Endothelial cell of umbilical vein (primary cell): Measurements from ENCODE around the gene STAB2. TPM values are rescaled to one million over a fixed set of nuclear protein-coding genes. Genes with fewer than 3 reads are reported as not detected.

ENCODE experiments used
- BruUV-seq: library from RNA; stranded (reverse); fragments of 400-500 nt; replicated peaks from 2 replicates; lab custom pipeline; 2021; lab: Mats Ljungman, UMichigan
- CTCF ChIA-PET: fragments of 300-600, 350-600 bp; sonication (Branson Sonifier 250); formaldehyde crosslinking; loops from one replicate; lab custom pipeline; 2021; ENCODE audit warnings: antibody characterized with exemption, inconsistent platforms; lab: Charles Lee
- POLR2A ChIA-PET: fragments of 300-600, 350-600 bp; sonication (Branson Sonifier 250); formaldehyde crosslinking; loops from one replicate; lab custom pipeline; 2021; ENCODE audit warnings: antibody characterized with exemption, inconsistent platforms; lab: Charles Lee
- DNase-seq: peaks from one replicate; pipeline ENCODE4 v3.0.0-alpha.2; 2011; ENCODE audit warnings: low read depth, low spot score
- FAIRE-seq: peaks from 2 replicates; lab custom pipeline; 2011; peaks lifted over from hg19 to GRCh38; lab: Jason Lieb, UNC
- H2AFZ ChIP-seq: 2 replicates; pipeline ENCODE4 v1.6.0; 2012; ENCODE audit warnings: low read depth, low read length, control low read depth, inconsistent platforms
- H3K27ac ChIP-seq: 2 replicates; pipeline ENCODE4 v1.5.1; 2011; ENCODE audit warnings: low read depth, mild to moderate bottlenecking, control low read depth, low read length, moderate library complexity; ENCODE audit not compliant: insufficient read depth
- H3K27me3 ChIP-seq, 2 experiments: 2 replicates each; pipeline versions ENCODE4 v1.6.0 to v1.6.1; 2011; ENCODE audit warnings: low read length in 2 of 2, mixed read lengths in 1 of 2; ENCODE audit not compliant: control insufficient read depth in 2 of 2, insufficient read depth in 2 of 2
- H3K36me3 ChIP-seq, 2 experiments: 2 replicates in 1 of 2; 3 replicates in 1 of 2; pipeline ENCODE4 v1.5.1; 2011; ENCODE audit warnings: low read length in 2 of 2, mild to moderate bottlenecking in 1 of 2, moderate library complexity in 1 of 2; ENCODE audit not compliant: control insufficient read depth in 2 of 2, insufficient read depth in 2 of 2; ENCODE audit errors: extremely low read depth in 1 of 2
- H3K4me1 ChIP-seq: 3 replicates; pipeline ENCODE4 v1.5.1; 2011; ENCODE audit warnings: mild to moderate bottlenecking, low read length; ENCODE audit not compliant: control insufficient read depth, insufficient read depth; ENCODE audit errors: extremely low read depth
- H3K4me2 ChIP-seq: 2 replicates; pipeline ENCODE4 v1.6.1; 2011; ENCODE audit warnings: low read length, control low read depth, mixed read lengths; ENCODE audit not compliant: insufficient read depth
- H3K4me3 ChIP-seq, 3 experiments: fragments of 200-600 bp in 1 of 3; sonication (generic), shearing (Covaris generic) in 1 of 3; replicated peaks in 1 of 3; 2 replicates each; pipeline ENCODE4 v1.5.1; 2011 to 2016; ENCODE audit warnings: control low read depth in 3 of 3, low read length in 3 of 3, mild to moderate bottlenecking in 2 of 3, inconsistent platforms in 1 of 3, low read depth in 1 of 3, moderate library complexity in 1 of 3; ENCODE audit not compliant: insufficient read depth in 1 of 3
- H3K79me2 ChIP-seq: 2 replicates; pipeline ENCODE4 v1.6.0; 2012; ENCODE audit warnings: low read length, inconsistent platforms; ENCODE audit not compliant: control insufficient read depth, insufficient read depth
- H3K9ac ChIP-seq: replicated peaks from 2 replicates; pipeline ENCODE3; 2011; ENCODE audit warnings: low read length, control low read depth; ENCODE audit not compliant: insufficient read depth; ENCODE audit errors: extremely low read depth
- H3K9me1 ChIP-seq: replicated peaks from 3 replicates; pipeline ENCODE4 v1.6.0; 2011; ENCODE audit warnings: mild to moderate bottlenecking, low read length; ENCODE audit not compliant: control insufficient read depth, insufficient read depth; ENCODE audit errors: extremely low read depth
- H3K9me3 ChIP-seq: replicated peaks from 2 replicates; pipeline ENCODE4 v1.5.1; 2012; ENCODE audit warnings: low read length, inconsistent platforms; ENCODE audit not compliant: control insufficient read depth, insufficient read depth
- H4K20me1 ChIP-seq: replicated peaks from 2 replicates; pipeline ENCODE3; 2011; ENCODE audit warnings: mild to moderate bottlenecking, low read length; ENCODE audit not compliant: control insufficient read depth, insufficient read depth; ENCODE audit errors: extremely low read depth
- EZH2 ChIP-seq: IDR thresholded peaks from 2 replicates; pipeline ENCODE4 v1.6.1; 2012; ENCODE audit warnings: borderline replicate concordance, low read depth, mild to moderate bottlenecking, moderate library complexity, low read length, inconsistent platforms; ENCODE audit not compliant: severe bottlenecking
- FOS ChIP-seq: IDR thresholded peaks from 2 replicates; pipeline ENCODE4 v1.6.1; 2011; ENCODE audit warnings: mild to moderate bottlenecking, low read length, moderate library complexity, borderline replicate concordance; ENCODE audit not compliant: insufficient read depth
- GATA2 ChIP-seq: IDR thresholded peaks from 2 replicates; pipeline ENCODE4 v1.7.0; 2011; ENCODE audit warnings: low read depth, mild to moderate bottlenecking, moderate library complexity, mixed read lengths, low read length; ENCODE audit not compliant: insufficient read length, insufficient read depth
- JUN ChIP-seq: IDR thresholded peaks from 2 replicates; pipeline ENCODE4 v1.6.1; 2011; ENCODE audit warnings: borderline replicate concordance, low read depth; ENCODE audit not compliant: insufficient read length, insufficient read depth
- MYC ChIP-seq: IDR thresholded peaks from one replicate; pipeline ENCODE4 v1.6.1; 2011; ENCODE audit warnings: mild to moderate bottlenecking, low read depth, low read length
- POLR2A ChIP-seq: IDR thresholded peaks from 2 replicates; pipeline ENCODE4 v1.6.1; 2012; ENCODE audit warnings: low read depth, mild to moderate bottlenecking, control low read depth, low read length
- POLR2AphosphoS5 ChIP-seq: IDR thresholded peaks from 2 replicates; pipeline ENCODE4 v1.6.1; 2012; ENCODE audit warnings: low read depth, mild to moderate bottlenecking, control low read depth, low read length, moderate library complexity; ENCODE audit not compliant: insufficient read depth
- dilution Hi-C: fragments of 300-500 bp; cut with MboI; formaldehyde crosslinking; loops from one replicate; pipeline ENCODE4 v1.15.0; 2019; ENCODE audit warnings: low sequenced_read_pairs; ENCODE audit not compliant: extremely low pct_ligation_motif_present
- intact Hi-C: fragments of 100-400 bp; cut with micrococcal nuclease; formaldehyde crosslinking; loops from one replicate; pipeline ENCODE4 v1.10.0; 2022
- polyA plus RNA-seq, 4 experiments: library from polyadenylated mRNA; depleted of rRNA in 3 of 4; stranded (reverse) in 3 of 4; unstranded in 1 of 4; fragments of >200 nt; gene quantifications; 2 replicates each; pipeline versions ENCODE4 v1.2.1 to v1.2.3, GENCODE V29; 2011 to 2012; ENCODE audit warnings: missing spikeins in 1 of 4
- total RNA-seq: library from RNA; stranded (reverse); gene quantifications from 2 replicates; pipeline ENCODE4 v1.2.3, GENCODE V29; 2021
- TF ChIP-seq, protein P1 (sequence below): IDR thresholded peaks from 2 replicates; pipeline ENCODE4 v1.6.1; 2011; ENCODE audit not compliant: insufficient read depth, insufficient read length
- TF ChIP-seq, protein P2 (sequence below), 2 donors: IDR thresholded peaks; 1 replicate in 1 of 2; 2 replicates in 1 of 2; pipeline ENCODE4 v1.5.1; 2011; ENCODE audit warnings: low read length in 2 of 2, mild to moderate bottlenecking in 2 of 2, moderate library complexity in 2 of 2, control low read depth in 1 of 2, inconsistent platforms in 1 of 2, low read depth in 1 of 2; ENCODE audit not compliant: insufficient read depth in 1 of 2; ENCODE audit errors: extremely low read depth in 1 of 2

The STAB2 gene
- total and polyA plus RNA-seq, 2 donors (not counting 3 experiments of a cell fraction or from before 2014, with no cell fraction given), result 0.01 TPM; not detected in 1

DNA sequence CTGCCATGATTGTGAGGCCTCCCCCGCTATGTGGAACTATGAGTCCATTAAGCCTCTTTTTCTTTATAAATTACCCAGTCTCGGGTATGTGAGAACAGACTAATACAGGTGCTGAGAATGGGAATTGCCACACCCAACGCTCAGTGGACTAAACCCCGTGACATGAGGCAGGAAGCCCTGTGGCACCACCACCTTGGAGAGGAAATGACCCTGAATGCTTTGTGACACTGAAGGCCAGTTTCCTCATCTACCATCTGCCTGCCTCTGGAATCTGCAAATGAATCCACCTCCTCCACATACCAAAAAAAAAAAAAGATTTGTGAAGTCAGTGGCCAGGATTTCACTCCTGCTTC lies 212.4 kb downstream of the STAB2 start:
- no peak overlapping the region for H3K9ac ChIP-seq
- FAIRE-seq (peak; percentile 55), DNase-seq (no peak)
- H3K4me2 ChIP-seq, result peak overlapping the region; percentile 55
- intact Hi-C loops (no loop called here), dilution Hi-C loops (no loop called here)
- peaks cover 22% of the 10 kb centered on the region for H3K4me1 ChIP-seq
- no peaks in the 10 kb centered on the region for H3K9me3 ChIP-seq
- H4K20me1 ChIP-seq, result no peaks in the 10 kb centered on the region
- no peak overlapping the region for H3K27ac ChIP-seq
- ChIA-PET CTCF (no interaction called here), POLR2A (no interaction called here)
- no peaks in the 10 kb centered on the region for H3K36me3 ChIP-seq
- no peaks in the 10 kb centered on the region for H3K79me2 ChIP-seq
- no peaks in the 10 kb centered on the region for H3K9me1 ChIP-seq
- no peak overlapping the region for H2AFZ ChIP-seq
- no TSS peak for BruUV-seq
- H3K27me3 ChIP-seq, result no peaks in the 10 kb centered on the region
- no peak overlapping the region for H3K4me3 ChIP-seq
- TF ChIP-seq POLR2A, result no peak
- TF ChIP-seq MYC, result no peak
- TF ChIP-seq, protein P1, sequence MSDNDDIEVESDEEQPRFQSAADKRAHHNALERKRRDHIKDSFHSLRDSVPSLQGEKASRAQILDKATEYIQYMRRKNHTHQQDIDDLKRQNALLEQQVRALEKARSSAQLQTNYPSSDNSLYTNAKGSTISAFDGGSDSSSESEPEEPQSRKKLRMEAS, result no peak
- no peak for TF ChIP-seq POLR2AphosphoS5
- TF ChIP-seq EZH2, result no peak
- TF ChIP-seq JUN, result no peak
- no peak for TF ChIP-seq GATA2
- no peak for TF ChIP-seq FOS
- TF ChIP-seq, protein P2, sequence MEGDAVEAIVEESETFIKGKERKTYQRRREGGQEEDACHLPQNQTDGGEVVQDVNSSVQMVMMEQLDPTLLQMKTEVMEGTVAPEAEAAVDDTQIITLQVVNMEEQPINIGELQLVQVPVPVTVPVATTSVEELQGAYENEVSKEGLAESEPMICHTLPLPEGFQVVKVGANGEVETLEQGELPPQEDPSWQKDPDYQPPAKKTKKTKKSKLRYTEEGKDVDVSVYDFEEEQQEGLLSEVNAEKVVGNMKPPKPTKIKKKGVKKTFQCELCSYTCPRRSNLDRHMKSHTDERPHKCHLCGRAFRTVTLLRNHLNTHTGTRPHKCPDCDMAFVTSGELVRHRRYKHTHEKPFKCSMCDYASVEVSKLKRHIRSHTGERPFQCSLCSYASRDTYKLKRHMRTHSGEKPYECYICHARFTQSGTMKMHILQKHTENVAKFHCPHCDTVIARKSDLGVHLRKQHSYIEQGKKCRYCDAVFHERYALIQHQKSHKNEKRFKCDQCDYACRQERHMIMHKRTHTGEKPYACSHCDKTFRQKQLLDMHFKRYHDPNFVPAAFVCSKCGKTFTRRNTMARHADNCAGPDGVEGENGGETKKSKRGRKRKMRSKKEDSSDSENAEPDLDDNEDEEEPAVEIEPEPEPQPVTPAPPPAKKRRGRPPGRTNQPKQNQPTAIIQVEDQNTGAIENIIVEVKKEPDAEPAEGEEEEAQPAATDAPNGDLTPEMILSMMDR (IDR thresholded peaks at IDR 0.05; ENCODE audit: extremely low read depth in 1 of 2, insufficient read depth in 1 of 2, low read depth in 1 of 2, low read length in 2 of 2), result no peak
